Measurements from ENCODE around the gene SRSF4.
"Not testable (repeated sequence)": the region's sequence is repeated elsewhere in the genome, so short reads cannot be mapped to it uniquely, and the experiment has no call there.

SRSF4 gene

DNA sequence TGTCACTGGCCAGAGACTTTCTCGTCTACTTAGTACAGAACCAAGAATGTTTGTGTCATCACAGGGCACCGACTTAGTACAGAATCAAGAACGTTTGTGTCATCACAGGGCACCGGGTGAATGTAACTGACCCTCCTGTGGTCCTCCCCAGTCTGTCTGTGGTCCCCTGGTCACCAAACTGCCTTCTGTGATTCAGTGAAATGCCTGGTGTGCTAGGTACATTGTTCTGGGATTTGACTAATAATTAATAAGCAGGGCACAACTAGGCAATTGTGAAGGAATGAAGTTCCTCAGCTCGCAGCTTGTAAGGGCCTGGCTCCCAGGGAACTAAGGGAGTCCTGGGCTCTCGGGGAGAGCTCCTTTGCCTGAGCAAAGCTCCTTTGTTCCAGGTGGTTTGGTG is 41.8 kb upstream of the SRSF4 start:
- Histone ChIP-seq H3K4me3 (ENCODE audit: low read depth, low read length, poor library complexity, severe bottlenecking) (no peak overlapping the region), H3K4me1 (ENCODE audit: insufficient read depth, low read length, severe bottlenecking) (peaks cover under 1% of the 10 kb centered on the region), H3K27me3 (ENCODE audit: insufficient read depth, low read length) (no peaks in the 10 kb centered on the region), H3K4me2 (ENCODE audit: low read length) (no peak overlapping the region), H2AFZ (ENCODE audit: low read length) (no peak overlapping the region), H3K36me3 (ENCODE audit: insufficient read depth, low read length) (peaks cover 22% of the 10 kb centered on the region; the same call in 1 of the 2 replicates), H3K9ac (ENCODE audit: low read length) (no peak overlapping the region), H4K20me1 (ENCODE audit: insufficient read depth, low read length) (no peaks in the 10 kb centered on the region), H3K79me2 (ENCODE audit: insufficient read depth, low read length) (no peaks in the 10 kb centered on the region), H3K9me3 (ENCODE audit: low read length) (no peaks in the 10 kb centered on the region), H3F3A (ENCODE audit: insufficient read depth, low read length) (no peaks in the 10 kb centered on the region), H3K27ac (ENCODE audit: low read depth, low read length, poor library complexity, severe bottlenecking) (no peak overlapping the region), H3K9me2 (ENCODE audit: low read depth, low read length) (no peaks in the 10 kb centered on the region)
- TF ChIP-seq EZH2 (IDR thresholded peaks at IDR 0.05; ENCODE audit: borderline replicate concordance, low read length): no peak
- TF ChIP-seq, protein P1, sequence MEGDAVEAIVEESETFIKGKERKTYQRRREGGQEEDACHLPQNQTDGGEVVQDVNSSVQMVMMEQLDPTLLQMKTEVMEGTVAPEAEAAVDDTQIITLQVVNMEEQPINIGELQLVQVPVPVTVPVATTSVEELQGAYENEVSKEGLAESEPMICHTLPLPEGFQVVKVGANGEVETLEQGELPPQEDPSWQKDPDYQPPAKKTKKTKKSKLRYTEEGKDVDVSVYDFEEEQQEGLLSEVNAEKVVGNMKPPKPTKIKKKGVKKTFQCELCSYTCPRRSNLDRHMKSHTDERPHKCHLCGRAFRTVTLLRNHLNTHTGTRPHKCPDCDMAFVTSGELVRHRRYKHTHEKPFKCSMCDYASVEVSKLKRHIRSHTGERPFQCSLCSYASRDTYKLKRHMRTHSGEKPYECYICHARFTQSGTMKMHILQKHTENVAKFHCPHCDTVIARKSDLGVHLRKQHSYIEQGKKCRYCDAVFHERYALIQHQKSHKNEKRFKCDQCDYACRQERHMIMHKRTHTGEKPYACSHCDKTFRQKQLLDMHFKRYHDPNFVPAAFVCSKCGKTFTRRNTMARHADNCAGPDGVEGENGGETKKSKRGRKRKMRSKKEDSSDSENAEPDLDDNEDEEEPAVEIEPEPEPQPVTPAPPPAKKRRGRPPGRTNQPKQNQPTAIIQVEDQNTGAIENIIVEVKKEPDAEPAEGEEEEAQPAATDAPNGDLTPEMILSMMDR (IDR thresholded peaks at IDR 0.05; ENCODE audit: low read length): no peak

DNA sequence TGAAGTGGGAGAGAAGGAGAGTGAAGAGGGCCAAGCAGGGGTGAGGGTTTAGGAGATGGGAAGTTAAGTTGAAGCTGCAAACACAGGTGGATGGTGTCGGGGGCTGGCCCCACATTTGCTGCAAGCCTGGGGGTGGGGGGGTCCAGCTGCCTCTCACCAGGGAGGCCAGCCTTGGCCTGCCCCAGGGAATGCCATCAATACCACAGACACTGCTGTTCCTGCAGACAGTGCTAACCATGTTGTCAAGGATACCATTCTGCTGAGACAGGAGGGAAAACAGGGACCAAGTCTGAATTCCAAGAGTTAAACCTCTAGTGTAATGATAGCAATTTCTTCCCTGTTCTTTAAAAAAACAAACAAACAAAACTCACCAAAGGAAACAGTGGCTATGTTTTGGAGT is 41.0 kb upstream of the SRSF4 start:
- Histone ChIP-seq H4K20me1 (ENCODE audit: insufficient read depth, low read length) (no peaks in the 10 kb centered on the region), H3F3A (ENCODE audit: insufficient read depth, low read length) (no peaks in the 10 kb centered on the region), H3K4me1 (ENCODE audit: insufficient read depth, low read length, severe bottlenecking) (no peaks in the 10 kb centered on the region), H2AFZ (ENCODE audit: low read length) (no peak overlapping the region), H3K9me2 (ENCODE audit: low read depth, low read length) (no peaks in the 10 kb centered on the region), H3K4me3 (ENCODE audit: low read depth, low read length, poor library complexity, severe bottlenecking) (no peak overlapping the region), H3K27ac (ENCODE audit: low read depth, low read length, poor library complexity, severe bottlenecking) (no peak overlapping the region), H3K4me2 (ENCODE audit: low read length) (no peak overlapping the region), H3K36me3 (ENCODE audit: insufficient read depth, low read length) (peaks cover 29% of the 10 kb centered on the region; the same call in 1 of the 2 replicates), H3K9me3 (ENCODE audit: low read length) (no peaks in the 10 kb centered on the region), H3K9ac (ENCODE audit: low read length) (no peak overlapping the region), H3K27me3 (ENCODE audit: insufficient read depth, low read length) (no peaks in the 10 kb centered on the region), H3K79me2 (ENCODE audit: insufficient read depth, low read length) (no peaks in the 10 kb centered on the region)
- TF ChIP-seq, protein P1 (IDR thresholded peaks at IDR 0.05; ENCODE audit: low read length): no peak
- no peak for TF ChIP-seq EZH2 (IDR thresholded peaks at IDR 0.05; ENCODE audit: borderline replicate concordance, low read length)

DNA sequence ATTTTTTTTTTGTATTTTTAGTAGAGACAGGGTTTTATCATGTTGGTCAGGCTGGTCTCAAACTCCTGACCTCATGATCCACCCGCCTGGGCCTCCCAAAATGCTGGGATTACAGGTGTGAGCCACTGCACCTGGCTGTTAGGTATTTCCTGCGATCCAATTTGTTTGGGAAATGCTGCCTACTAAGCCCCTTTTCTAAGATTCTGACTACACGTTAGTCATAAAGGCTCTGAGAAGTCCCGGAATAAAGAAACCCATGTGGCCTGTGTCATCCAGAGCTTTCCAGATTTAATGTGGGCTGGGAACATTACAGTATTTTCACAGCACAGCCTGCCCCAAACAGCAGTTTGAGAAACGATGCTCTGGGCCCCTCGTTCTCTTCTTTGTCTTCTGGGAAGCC is 40.6 kb upstream of the SRSF4 start:
- H3K9me2 ChIP-seq (ENCODE audit: low read depth, low read length); H3K27me3 ChIP-seq (ENCODE audit: insufficient read depth, low read length); H3K27ac ChIP-seq (ENCODE audit: low read depth, low read length, poor library complexity, severe bottlenecking); H2AFZ ChIP-seq (ENCODE audit: low read length); H3K4me2 ChIP-seq (ENCODE audit: low read length); H3K79me2 ChIP-seq (ENCODE audit: insufficient read depth, low read length); H3K9ac ChIP-seq (ENCODE audit: low read length); H3K4me3 ChIP-seq (ENCODE audit: low read depth, low read length, poor library complexity, severe bottlenecking); H4K20me1 ChIP-seq (ENCODE audit: insufficient read depth, low read length); H3K4me1 ChIP-seq (ENCODE audit: insufficient read depth, low read length, severe bottlenecking); H3K9me3 ChIP-seq (ENCODE audit: low read length); H3F3A ChIP-seq (ENCODE audit: insufficient read depth, low read length): not testable (repeated sequence)
- peaks cover 32% of the 10 kb centered on the region; the same call in 1 of the 2 replicates for H3K36me3 ChIP-seq (ENCODE audit: insufficient read depth, low read length)

DNA sequence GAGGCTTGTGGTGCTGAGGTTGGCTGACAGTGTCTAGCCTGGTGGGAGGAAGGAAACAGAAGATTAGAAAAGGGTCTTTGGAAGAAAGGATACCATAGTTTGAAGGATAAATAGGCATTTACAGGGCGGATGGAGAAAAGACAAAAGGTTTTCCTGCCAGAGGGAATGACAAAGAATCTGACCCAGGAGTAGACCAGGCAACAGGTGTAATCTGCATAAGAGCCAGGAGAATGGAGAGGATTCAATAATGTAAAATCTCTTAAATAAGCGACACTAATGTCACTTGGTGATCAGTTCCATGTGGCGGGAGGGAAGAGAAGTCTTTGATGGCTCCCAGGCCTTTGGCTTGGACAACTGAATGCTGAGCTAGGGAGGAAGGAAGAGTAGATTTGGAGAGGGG is 39.6 kb upstream of the SRSF4 start:
- H3K36me3 ChIP-seq (ENCODE audit: insufficient read depth, low read length): peaks cover 36% of the 10 kb centered on the region; the same call in 1 of the 2 replicates
- no peaks in the 10 kb centered on the region for H4K20me1 ChIP-seq (ENCODE audit: insufficient read depth, low read length)
- no peak for TF ChIP-seq EZH2 (IDR thresholded peaks at IDR 0.05; ENCODE audit: borderline replicate concordance, low read length)
- TF ChIP-seq, protein P1 (IDR thresholded peaks at IDR 0.05; ENCODE audit: low read length): no peak

More for the DNA sequence above, 39.6 kb upstream of the SRSF4 start:
- Histone ChIP-seq H3F3A (ENCODE audit: insufficient read depth, low read length) (no peaks in the 10 kb centered on the region), H3K9me2 (ENCODE audit: low read depth, low read length) (no peaks in the 10 kb centered on the region), H3K79me2 (ENCODE audit: insufficient read depth, low read length) (no peaks in the 10 kb centered on the region), H3K4me2 (ENCODE audit: low read length) (no peak overlapping the region), H3K9ac (ENCODE audit: low read length) (no peak overlapping the region), H3K27ac (ENCODE audit: low read depth, low read length, poor library complexity, severe bottlenecking) (no peak overlapping the region), H2AFZ (ENCODE audit: low read length) (no peak overlapping the region), H3K27me3 (ENCODE audit: insufficient read depth, low read length) (no peaks in the 10 kb centered on the region), H3K4me1 (ENCODE audit: insufficient read depth, low read length, severe bottlenecking) (no peaks in the 10 kb centered on the region), H3K9me3 (ENCODE audit: low read length) (no peaks in the 10 kb centered on the region), H3K4me3 (ENCODE audit: low read depth, low read length, poor library complexity, severe bottlenecking) (no peak overlapping the region)
